ENCODE measurements around the gene R3HDML.

R3HDML gene

DNA sequence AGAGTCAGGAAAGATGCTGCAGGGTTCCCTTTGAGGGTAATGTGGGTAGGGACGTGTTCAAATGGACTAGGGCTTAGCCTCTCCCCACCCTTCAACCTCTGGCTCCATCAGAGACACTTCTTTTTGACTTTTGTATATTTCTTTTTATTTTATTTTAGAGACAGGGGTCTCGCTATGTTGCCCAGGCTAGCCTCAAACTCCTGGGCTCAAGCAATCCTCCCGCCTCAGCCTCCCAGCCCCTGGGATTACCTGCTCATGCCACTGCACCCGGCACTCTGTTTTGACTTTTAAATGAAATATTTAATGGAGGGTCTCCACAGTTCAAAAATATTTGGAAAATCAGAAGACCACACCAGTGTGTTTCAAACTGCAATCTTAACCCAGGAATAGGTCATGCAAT is 27.2 kb downstream of the R3HDML start:
- DNase-seq (ENCODE audit: low read depth): no peak

DNA sequence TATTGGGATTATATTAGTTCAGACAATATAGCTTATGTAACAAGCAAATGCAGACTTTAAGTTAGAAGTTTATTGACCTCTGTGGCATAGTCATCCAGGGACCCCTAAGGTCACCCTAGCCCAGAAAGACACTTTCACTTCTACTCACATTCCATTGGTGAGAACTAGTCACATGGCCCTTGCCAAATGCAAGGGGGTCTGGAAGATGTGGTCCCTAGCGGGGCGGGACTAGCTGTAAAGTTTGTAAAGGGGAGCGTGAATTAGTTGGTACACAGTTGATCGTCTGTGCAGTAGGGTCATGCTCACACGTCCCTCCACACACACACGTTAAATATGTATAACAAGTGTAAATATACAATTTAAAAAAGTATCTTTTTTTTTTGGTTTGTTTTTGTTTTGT is 27.9 kb downstream of the R3HDML start:
- no peak for DNase-seq (ENCODE audit: low read depth)

DNA sequence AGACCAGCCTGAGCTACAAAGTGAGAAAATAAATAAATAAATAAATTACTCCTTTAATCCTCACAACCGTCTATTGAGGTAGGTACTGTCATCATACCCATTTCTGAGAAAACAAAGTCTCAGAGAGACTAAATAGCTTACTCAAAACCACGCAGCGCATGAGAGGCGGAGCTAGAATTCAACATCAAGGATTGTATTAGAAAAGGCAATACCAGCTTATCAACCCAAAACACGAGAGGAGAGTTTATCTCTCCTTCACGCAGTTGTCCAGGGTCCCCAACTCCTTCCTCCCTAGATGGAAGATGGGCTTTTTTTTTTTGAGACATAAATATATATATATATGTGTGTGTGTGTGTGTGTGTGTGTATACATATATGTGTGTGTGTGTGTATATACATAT is 30.9 kb downstream of the R3HDML start:
- no peak for DNase-seq (ENCODE audit: low read depth)

DNA sequence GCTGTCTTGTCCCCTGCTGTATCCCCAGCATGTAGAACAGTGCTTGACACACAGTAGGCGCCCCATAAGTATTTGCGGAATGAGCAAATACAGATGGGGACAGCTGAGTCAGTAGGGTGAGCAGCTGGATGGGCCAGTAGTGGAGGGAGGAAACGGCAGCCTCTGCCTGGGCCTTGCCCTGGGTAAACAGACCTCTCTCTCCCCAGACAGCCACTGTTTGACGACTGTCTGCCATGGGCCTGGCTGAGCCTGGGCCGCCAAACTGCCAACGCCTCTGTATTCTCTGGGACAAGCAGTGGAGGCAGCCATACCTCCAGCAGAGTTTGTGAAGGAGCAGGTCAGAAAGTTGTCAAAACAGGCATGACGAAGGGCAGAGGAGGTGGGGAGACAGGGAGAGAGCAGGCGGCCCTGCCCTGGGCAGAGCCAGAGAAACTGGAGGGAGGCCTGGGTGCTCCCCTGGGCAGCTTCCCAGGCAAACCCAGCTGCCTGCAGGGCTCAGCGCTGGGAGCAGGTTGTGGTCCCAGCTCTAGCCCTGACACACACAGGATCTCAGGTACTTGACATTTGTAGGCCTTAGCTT is 33.9 kb downstream of the R3HDML start:
- no peak for DNase-seq (ENCODE audit: low read depth)

DNA sequence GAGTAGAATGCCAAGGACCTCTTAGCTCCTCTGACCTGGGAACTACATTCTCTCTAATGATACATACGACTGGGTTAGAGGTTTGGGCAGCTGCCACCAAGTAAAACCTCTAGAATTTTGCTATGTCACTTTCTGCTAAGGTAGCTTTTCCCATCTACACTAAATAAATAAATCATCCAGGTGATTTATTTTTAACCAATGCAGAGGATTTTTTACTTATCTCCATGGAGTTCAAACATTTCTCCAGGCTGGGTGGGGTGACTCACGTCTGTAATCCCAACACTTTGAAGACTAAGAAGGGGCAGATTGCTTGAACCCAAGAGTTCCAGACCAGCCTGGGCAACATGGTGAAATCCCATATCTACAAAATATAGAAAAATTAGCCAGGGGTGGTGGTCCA is 45.8 kb downstream of the R3HDML start:
- no peak for DNase-seq (ENCODE audit: low read depth)

DNA sequence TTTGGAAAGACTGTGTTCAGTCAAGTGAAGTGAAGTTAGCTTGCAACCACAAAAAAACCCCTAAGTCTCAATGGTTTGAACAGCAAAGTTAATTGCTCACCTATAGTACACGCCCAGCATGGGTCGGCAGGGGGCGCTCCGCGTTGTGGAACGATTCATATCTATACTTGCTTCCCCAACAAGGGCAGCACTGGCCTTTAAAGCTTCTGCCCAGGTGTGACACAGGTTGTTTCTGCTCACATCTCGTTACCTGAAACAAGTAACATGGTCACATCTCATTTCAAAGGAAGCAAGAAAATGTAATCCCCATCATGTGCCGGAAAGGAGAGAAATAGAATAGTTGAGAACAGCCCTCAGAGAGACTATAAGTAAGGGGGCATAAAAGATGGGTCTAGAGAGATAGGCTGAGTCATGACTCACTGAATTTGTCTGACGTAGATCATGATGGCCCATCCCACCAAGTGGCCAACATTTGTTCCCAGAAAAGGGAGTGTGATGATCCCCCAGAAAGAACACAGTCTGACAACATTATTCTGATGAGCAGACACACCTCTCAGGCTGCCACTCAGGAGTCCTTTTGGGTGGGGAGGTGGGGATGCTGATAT is 47.7 kb downstream of the R3HDML start:
- DNase-seq (ENCODE audit: low read depth): no peak

DNA sequence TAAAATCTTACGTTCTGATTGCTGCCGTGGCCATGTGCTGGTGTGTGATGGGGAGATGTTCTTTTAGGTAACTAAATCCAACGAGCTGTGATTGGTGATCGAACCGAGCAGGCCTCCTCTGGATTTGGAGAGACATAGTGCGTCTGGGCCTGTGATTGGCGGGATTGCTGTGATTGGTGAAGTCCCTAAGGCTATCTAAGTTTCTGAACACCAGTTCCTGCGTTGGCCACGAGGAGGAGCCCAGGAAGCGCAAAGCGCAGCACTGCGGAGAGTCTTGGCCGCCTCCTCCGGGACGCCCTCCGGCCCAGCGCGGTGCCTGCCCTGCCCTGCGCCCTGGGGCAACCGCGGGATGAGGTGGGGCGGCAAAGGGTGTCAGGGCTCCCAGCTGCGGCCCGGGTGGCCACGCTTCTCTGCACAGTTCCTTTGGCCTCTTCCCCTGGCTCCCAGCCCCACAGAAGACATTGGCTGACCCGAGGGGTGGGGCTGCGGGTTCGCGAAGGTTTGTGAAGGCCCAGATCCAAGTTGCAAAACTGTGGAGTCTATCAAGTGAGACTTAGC is 51.7 kb downstream of the R3HDML start:
- peak; percentile 73 for DNase-seq (ENCODE audit: low read depth)

DNA sequence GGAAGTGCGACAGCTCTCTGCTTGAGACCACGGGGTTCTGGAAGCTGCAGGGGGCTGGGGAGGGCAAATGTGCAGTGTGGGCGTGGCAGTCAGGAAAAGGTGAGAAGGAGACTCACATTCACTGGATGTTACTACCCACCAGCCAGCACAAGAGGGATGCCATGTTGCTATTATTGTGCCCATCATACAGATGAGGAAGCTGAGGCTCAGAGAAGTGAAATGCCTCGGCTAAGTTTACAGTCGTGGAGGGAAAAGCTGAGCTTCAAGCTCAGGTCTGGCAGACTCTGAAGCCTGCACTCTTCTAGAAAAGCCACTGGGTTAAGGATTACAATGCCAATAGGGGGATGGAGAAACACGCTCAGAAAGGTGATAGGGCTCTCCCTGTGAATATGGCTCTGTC is 53.0 kb downstream of the R3HDML start:
- DNase-seq (ENCODE audit: low read depth): no peak

DNA sequence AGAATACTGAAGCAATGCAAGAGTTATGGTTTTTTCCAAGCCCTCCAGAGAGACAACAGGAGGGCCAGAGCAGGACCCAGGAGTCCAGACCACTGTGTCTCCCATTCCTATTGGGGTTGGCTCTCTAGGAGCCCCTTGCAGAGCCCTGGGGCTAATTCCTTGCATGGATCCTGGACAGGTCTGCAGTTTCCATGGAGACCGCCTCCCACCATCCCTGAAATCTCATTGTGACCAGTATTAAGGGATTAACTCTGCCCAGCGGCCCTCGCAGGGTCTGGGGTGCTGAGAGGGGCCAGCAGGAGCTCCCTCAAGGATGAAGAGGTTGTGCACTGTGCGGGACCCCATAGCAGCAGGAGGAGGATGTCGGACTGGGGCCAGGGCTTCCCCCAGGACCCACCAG is 53.4 kb downstream of the R3HDML start:
- DNase-seq (ENCODE audit: low read depth): no peak

DNA sequence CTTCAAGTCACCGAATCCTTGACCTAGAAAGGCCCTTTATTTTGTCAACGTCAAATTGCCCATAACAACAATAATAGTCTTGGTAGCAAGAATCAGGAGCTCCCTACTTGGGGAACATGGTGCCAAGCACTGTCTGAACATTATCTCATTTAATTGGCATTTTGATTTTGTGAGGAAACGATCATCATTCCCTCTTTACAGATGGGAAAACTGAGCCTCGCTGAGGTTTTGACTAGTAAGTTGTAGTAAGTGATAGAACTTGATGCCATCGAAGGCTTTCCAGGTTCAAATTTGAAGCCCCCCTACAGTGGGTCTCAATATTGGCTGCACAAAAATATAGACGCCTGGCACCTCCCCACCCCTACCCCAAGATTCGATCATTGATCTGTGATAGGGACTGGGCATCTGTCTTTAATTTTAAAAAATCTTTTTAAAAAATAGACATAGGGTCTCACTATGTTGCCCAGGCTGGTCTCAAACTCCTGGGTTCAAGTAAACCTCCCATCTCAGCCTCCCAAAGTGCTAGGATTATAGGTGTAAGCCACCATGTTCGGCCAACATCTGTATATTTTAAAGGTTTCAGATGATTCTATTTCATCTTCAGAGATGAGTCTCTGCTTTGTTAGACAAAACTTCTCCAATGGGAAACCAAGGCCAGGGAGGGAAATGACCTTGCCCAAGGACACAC is 55.4 kb downstream of the R3HDML start:
- DNase-seq (ENCODE audit: low read depth): no peak

DNA sequence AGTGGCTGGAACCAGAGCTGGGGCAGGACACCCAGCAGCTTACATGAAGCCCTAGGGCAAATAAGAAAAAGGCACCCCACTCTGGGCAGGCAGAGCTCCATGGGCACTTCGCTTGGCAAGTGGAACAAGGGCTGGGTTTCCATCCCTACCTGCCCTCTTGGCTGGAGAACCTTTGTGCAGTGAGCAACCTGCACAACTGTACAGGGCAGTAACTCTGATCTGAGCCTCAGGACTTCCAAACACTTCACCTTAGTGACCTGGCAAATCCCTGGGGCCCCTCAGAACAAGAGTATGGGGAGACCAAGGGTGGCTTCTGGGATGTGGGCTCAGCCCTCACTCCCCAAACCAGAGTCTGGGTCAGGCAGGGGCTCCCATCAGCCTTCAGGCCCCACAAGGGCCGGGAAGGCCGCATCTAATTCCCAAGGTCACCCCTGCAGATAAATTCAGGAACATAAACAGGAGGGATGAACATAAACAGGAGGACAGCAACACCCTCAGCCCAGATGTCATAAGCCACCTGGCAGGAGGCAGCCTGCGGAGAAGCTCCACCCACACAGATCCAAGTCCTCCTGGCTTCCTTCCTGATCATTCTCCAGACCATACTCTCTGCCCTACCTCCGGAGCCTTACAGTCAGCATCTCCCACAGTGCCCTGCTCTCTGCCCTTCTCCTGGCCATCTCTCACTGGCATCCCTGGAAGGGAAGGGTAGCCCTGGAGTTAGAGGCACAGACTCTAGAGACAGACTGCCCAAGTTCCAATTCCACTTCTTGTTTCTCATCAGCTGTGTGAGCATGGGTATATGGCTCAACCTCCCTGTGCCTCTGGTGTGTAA is 56.1 kb downstream of the R3HDML start:
- DNase-seq (ENCODE audit: low read depth): no peak

DNA sequence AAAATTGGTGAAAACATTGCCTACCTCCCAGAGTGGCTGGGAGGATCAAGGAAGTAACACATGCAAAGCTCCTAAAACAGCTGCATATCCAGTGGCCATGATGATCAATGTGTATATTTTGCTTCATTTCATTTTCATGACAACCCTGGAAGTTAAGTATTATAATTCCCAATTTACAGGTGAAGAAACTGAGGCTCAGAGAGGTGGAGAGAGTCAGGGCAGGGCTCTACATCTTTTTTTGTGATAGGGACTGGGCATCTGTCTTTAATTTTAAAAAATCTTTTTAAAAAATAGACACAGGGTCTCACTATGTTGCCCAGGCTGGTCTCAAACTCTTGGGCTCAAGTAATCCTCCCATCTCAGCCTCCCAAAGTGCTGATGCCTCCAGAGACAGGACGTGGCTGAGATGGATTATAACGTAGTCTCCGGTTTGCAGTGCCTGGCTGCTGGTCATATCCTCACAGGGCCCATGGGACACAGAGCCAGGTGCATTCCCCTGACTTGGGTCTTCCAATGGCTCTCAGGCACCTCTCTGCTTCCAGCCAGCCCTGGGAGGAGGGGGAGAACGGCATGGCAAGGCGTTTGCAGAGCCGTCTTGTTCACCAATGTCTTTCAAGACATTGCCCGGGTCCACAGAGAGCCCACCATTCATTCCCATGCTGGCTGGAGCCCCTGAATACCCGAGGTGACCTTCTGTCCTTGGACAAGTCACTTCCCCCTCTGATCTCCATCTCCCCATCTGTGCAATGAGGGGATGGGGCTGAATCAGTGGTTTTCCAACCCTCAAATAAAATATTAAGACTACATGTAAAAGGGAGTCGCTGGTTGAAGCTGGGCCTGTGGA is 57.0 kb downstream of the R3HDML start:
- no peak for DNase-seq (ENCODE audit: low read depth)

DNA sequence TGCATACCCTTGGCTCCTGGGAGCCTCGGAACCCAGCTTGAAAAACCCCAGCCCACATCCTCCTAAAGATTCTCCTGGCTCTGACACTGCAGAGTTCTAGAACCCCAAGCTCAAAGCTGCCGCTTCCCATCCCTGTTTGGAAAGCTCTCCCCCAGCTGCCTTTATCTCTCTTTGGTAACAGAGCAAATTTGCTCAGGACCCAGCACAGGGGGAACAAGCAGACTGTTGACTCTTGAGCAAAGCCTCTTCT is 57.5 kb downstream of the R3HDML start:
- no peak for DNase-seq (ENCODE audit: low read depth)

DNA sequence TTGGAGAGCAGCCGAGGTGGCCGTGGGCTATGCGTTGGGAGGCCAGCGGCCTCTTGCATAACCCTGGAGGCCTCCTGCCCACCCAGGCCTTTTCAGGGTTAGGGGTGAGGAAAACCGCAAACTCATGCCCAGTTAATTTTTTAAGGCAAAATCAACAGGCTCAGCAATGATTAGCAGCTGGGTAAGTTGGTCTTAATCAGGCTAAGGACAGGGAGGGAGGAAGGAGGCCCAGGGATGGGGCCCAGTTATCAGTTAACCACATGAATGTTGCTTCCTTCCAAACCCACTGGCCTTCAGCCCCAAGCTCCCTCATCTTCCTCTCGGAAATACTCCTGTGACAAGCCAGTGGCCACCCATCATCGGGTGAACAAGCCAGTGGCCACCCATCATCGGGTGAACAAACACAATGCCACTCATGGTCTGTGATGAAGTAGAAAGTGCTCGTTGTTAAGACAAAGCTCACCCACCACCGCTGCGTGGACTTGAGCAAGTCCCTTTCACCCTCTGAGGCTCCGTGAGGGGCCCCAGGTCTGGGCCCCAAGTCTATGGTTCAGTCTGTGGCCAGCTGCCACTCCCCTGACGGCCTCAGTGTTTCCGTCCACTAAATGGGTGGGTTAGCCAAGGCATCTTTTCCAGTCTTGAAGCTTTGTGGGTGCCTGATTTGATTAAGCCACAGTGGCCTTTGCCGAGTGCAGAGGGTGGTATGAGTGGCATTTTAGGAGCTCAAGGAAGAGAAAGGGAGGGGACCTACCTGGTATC is 58.0 kb downstream of the R3HDML start:
- no peak for DNase-seq (ENCODE audit: low read depth)

DNA sequence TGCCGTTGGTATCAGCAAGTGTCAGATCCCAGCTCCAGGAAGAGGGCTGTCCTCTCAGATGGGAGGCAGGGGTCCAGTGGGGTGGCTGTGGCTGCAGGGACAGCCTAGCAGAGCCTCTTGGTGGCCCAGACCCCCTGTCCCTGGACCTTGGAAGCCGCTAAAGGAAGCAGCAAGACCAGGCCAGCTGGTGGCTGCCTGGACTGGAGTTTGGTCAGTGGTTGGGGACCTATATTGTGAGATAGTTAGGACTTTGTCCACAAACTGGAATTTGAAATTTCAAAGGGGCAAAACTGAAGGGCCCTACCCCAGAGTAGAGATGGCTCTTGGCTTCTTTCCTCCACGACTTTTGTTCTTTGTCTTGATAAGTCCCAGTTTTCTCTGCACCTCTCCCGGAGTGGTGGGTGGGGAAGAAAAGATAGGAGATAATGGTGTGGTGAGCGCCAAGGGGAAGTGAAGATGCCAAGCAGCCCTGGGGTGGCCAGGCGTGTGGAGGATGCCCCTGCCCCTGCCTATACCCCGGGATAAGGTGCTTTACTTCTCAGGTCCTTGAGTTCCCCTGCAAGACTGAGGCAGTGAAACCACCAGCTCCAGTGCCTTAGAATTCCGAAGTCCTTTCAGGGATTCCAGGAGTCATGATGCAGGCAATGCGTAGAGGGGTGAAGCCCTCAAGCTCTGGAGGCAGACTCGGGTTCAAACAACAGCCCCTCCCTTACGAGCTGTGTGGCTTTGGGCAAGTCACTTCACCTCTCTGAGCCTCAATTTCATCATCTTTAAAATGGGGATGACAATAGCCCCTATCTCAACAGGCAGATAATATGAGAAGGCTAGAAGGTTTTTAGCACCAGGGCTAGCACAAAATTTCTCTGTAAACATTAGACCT is 58.9 kb downstream of the R3HDML start:
- DNase-seq (ENCODE audit: low read depth): no peak

DNA sequence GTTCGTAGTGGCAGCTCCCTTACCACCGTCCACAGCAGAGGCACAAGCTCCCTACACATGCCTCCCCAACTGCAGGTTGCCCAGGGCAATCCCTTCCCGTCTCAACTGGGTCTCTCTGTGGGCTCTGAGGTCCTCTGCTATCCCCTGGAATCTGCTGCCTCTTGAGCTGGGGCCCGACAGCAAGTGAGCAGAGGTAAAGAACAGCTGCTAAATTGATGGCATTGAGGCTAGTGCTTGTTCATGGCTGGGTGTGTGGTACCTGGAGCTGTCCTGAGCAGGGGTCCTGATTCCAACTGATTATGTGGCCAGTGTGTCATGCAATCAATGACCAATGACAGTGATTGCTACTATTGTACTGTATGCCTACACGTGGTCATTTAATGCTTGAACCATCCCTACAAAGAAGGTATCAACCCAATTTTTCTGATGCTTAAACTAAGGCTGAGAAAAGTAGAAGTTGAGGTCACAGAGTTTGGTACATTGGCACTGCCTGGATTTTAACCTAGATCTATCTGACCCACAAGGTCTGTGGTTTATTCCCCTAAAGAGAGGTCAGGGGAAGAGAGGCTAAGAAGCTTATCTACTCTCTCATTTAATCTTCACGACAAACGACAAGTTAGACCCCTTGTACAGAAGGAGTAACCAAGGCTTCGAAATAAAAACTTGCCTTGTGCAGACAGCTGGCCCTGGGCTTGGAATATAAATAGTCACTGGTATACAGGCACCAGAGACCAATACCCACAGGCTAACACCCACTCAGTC is 59.7 kb downstream of the R3HDML start:
- no peak for DNase-seq (ENCODE audit: low read depth)

DNA sequence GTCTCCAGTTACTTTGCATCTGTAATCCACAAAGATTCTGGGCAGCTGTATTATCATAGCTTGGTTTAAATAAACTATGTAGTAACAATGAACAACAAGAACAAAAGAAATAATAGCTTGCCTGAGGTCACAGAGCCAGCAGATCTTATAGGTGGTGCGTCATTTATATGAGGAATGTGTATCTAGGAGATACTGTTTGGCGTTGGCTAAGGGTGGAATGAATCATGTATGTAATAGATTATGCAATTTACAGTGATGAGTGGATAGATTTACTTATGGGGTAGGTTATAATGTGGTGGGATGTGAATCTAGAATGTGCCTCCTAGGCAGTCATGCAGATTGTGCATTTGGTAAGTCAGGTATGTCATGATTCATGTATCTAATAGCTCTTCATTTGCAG is 61.5 kb downstream of the R3HDML start:
- peak; percentile 91 for DNase-seq (ENCODE audit: low read depth)

DNA sequence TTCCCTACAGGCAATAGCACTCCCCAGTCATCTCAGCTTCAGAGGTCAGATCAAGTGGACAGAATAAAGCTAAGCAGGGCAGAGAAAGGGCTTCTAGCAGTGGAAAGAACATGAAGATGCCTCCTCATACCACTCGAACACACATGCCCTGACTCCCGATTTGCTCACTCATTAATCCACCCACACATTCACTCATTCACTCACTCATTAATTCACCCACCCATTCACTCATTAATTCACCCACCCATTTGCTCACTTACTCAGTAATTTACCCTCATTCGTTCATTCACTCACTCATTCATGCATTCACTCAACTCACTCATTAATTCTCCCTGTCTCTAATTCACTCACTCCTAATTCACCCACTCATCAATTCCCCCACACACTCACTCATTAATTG is 62.6 kb downstream of the R3HDML start:
- no peak for DNase-seq (ENCODE audit: low read depth)

DNA sequence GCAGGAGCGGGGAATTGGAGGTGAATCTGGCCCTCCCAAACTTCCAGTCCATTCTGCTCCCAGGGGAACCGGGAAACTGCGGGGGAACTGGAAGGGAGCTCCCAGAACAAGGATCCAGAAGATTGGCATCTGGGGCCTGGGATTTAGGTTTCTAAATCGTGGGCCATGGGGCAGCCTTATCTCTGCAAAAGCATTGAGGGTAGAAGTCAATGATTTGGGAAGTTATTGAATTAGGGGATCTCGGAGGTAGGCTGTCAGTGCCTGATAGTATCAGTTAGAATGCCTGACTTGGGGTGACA is 63.8 kb downstream of the R3HDML start:
- no peak for DNase-seq (ENCODE audit: low read depth)
